ENCODE data around the gene UROC1. TPM values are rescaled to one million over a fixed set of nuclear protein-coding genes. Genes with fewer than 3 reads are reported as not detected.

UROC1 gene
- total and polyA plus RNA-seq, 2 of the 4 experiments (the other 2 are of a cell fraction): not detected

DNA sequence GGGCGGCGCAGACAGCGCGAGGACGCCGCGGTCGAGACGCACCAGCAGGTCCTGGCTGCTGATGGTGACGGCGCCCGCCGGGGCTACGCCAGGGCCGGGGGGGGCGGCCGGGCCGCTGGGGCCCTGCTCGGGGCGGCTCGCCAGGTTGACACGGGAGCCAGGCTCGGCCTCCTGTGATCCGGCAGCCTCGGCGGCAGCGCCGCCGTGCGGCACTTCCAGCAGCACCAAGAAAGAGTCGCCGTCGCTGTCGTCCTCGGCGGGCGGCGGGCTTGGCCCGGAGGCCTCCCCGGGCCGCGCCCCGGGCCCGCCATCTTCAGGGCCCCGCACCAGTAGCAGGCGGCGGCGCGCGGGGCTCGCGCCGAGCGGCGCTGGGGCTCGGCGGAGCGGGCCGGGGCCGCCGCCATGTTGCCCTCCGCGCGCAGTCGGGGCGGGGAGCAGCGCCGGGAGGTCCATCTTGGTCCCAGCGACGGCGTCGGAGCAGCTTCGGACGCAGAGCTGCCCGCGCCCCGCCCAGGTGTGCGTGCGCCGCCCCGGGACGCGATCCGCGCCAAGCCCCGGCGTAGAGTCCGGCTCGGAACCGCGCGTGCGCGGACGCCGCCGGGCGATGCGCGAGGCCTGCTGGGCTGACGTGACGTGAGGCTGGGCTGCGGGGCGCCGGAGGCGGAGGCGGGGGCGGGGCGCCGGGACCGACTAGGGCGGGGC, 42.0 kb downstream of the UROC1 start, which contains the start of gene ZXDC:
Gene ZXDC, minus strand, starts transcription at position 479 of the 702 bp plus-strand sequence. Its CDS starts 26 bp downstream, at position 453.
- peak within 1 kb of the TSS; percentile 84 for H3K23ac ChIP-seq (ENCODE audit: low read depth, low read length)
- peak within 1 kb of the TSS; percentile 98 for H3K14ac ChIP-seq (replicated peaks; ENCODE audit: low read depth, low read length)
- H3K56ac ChIP-seq (ENCODE audit: extremely low read depth, insufficient read depth, low read length): peak within 1 kb of the TSS; percentile 26; the same call in 1 of the 2 replicates
- peak within 1 kb of the TSS; percentile 95 to 99 for H4K8ac ChIP-seq (ENCODE audit: low read depth in 2 of 2, low read length in 2 of 2)
- dilution Hi-C loops (cut with HindIII; ENCODE audit: low sequenced_read_pairs, unreplicated experiment) (no loop called here), intact Hi-C loops (cut with micrococcal nuclease) (loop anchor here (5.0 to 10.0 kb wide), 2 partner anchors 218 to 341 kb away; no protein-coding TSS in a partner anchor), in situ Hi-C loops (cut with MboI; ENCODE audit: low sequenced_read_pairs) (no loop called here)
- H3K4me3 ChIP-seq (ENCODE audit: insufficient read depth, low read depth, low read length): peak within 1 kb of the TSS; percentile 77
- H3K4me1 ChIP-seq (ENCODE audit: control insufficient read depth, insufficient read depth, low read length): peaks cover 16% of the 10 kb centered on the region
- 0 out of 2 replicates have a peak within 1 kb of the TSS, but pooled peaks have one; percentile 23 for H2BK20ac ChIP-seq (ENCODE audit: low read depth, low read length)
- H3K27me3 ChIP-seq (ENCODE audit: control insufficient read depth, insufficient read depth, low read length): no peaks in the 10 kb centered on the region; the same call in 1 of the 2 replicates
- peak within 1 kb of the TSS; percentile 70 for H4K5ac ChIP-seq (ENCODE audit: low read depth, low read length)
- H2AFZ ChIP-seq (replicated peaks; ENCODE audit: low read length, poor library complexity): peak within 1 kb of the TSS; percentile 100
- peak within 1 kb of the TSS; percentile 77 for H2AK9ac ChIP-seq (replicated peaks; ENCODE audit: low read depth, low read length, poor library complexity)
- H2BK120ac ChIP-seq (ENCODE audit: low read depth, low read length): peak within 1 kb of the TSS; percentile 67; the same call in 1 of the 2 replicates
- DNase-seq (peak; percentile 91), ATAC-seq (ENCODE audit: low read depth) (peak; percentile 90)
- CTCF ChIA-PET: interaction anchor here (0.6 kb wide), 1 partner anchor 20 kb away, joined by 3 read pairs; no protein-coding TSS in a partner anchor
- peak within 1 kb of the TSS; percentile 92 for H3K4ac ChIP-seq (ENCODE audit: low read depth, low read length)
- H4K91ac ChIP-seq (ENCODE audit: insufficient read depth, low read depth, low read length): peak within 1 kb of the TSS; percentile 85
- H3K27ac ChIP-seq (ENCODE audit: insufficient read depth, low read length): peak within 1 kb of the TSS; percentile 46
- H2BK5ac ChIP-seq (ENCODE audit: low read depth, low read length, poor library complexity, severe bottlenecking): peak within 1 kb of the TSS; percentile 32
- H4K20me1 ChIP-seq (ENCODE audit: insufficient read depth, low read length): peaks cover 35% of the 10 kb centered on the region
- WGBS, 2 experiments (ENCODE audit: extremely low coverage in 2 of 2, insufficient read length in 1 of 2): 0% methylated on average over 26 of the region's 112 CpGs; no CpG with 5 or more reads in 1 of the 2 experiments
- peaks cover 9% of the 10 kb centered on the region for H3K36me3 ChIP-seq (ENCODE audit: control insufficient read depth, insufficient read depth, low read length)
- peak within 1 kb of the TSS; percentile 27; the same call in 1 of the 2 replicates for H2AK5ac ChIP-seq (ENCODE audit: low read depth, low read length)
- peak within 1 kb of the TSS; percentile 99 for H3K4me2 ChIP-seq (ENCODE audit: low read depth, low read length)
- no peaks in the 10 kb centered on the region for H3K9me3 ChIP-seq (ENCODE audit: control insufficient read depth, insufficient read depth, low read length)
- POLR2A ChIA-PET (ENCODE audit: unreplicated experiment): no interaction called here
- H3K79me1 ChIP-seq (ENCODE audit: low read depth in 1 of 2, low read length in 2 of 2): peaks cover 31 to 45% of the 10 kb centered on the region in 2 experiments
- peak within 1 kb of the TSS; percentile 66 for H3K9ac ChIP-seq (ENCODE audit: low read depth, low read length)
- no peak within 1 kb of the TSS for H2BK15ac ChIP-seq (ENCODE audit: low read depth, low read length)
- TSS peak; percentile 76 for BruUV-seq (replicated peaks)
- H3K9me1 ChIP-seq (ENCODE audit: insufficient read depth, low read length): peaks cover 26% of the 10 kb centered on the region
- H3K18ac ChIP-seq (ENCODE audit: low read depth, low read length): peak within 1 kb of the TSS; percentile 72
- TF ChIP-seq RAD21 (IDR thresholded peaks at IDR 0.05; ENCODE audit: low read length) (peak; percentile 39), CHD1 (IDR thresholded peaks at IDR 0.05; ENCODE audit: low read depth, low read length) (no peak), POLR2A (IDR thresholded peaks at IDR 0.05; ENCODE audit: low read depth, low read length) (peak; percentile 76), ELK1 (IDR thresholded peaks at IDR 0.05; ENCODE audit: borderline replicate concordance, low read depth, low read length) (no peak), RCOR1 (IDR thresholded peaks at IDR 0.05; ENCODE audit: insufficient replicate concordance, low read length) (no peak), BHLHE40 (IDR thresholded peaks at IDR 0.05; ENCODE audit: low read depth, low read length) (peak; percentile 41; the same call in 1 of the 2 replicates), RFX5 (IDR thresholded peaks at IDR 0.05; ENCODE audit: low read depth, low read length) (no peak), CEBPB (IDR thresholded peaks at IDR 0.05; ENCODE audit: low read depth, low read length) (no peak), SMC3 (IDR thresholded peaks at IDR 0.05; ENCODE audit: low read depth, low read length) (no peak), FOS (IDR thresholded peaks at IDR 0.05; ENCODE audit: low read depth, low read length) (no peak), MAZ (IDR thresholded peaks at IDR 0.05; ENCODE audit: borderline replicate concordance, low read depth, low read length) (no peak), MXI1 (IDR thresholded peaks at IDR 0.05; ENCODE audit: borderline replicate concordance, low read depth, low read length) (no peak), MAFK (IDR thresholded peaks at IDR 0.05; ENCODE audit: low read depth, low read length) (no peak), NFE2L2 (IDR thresholded peaks at IDR 0.05; ENCODE audit: low read depth, low read length) (no peak)
- TF ChIP-seq, protein P1, sequence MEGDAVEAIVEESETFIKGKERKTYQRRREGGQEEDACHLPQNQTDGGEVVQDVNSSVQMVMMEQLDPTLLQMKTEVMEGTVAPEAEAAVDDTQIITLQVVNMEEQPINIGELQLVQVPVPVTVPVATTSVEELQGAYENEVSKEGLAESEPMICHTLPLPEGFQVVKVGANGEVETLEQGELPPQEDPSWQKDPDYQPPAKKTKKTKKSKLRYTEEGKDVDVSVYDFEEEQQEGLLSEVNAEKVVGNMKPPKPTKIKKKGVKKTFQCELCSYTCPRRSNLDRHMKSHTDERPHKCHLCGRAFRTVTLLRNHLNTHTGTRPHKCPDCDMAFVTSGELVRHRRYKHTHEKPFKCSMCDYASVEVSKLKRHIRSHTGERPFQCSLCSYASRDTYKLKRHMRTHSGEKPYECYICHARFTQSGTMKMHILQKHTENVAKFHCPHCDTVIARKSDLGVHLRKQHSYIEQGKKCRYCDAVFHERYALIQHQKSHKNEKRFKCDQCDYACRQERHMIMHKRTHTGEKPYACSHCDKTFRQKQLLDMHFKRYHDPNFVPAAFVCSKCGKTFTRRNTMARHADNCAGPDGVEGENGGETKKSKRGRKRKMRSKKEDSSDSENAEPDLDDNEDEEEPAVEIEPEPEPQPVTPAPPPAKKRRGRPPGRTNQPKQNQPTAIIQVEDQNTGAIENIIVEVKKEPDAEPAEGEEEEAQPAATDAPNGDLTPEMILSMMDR (conservative IDR thresholded peaks at IDR 0.05; ENCODE audit: low read depth, low read length): peak; percentile 51
